Keratinocyte (primary cell): ENCODE data around the gene OR4A16. TPM values are rescaled to one million over a fixed set of nuclear protein-coding genes. Genes with fewer than 3 reads are reported as not detected.

ENCODE experiments used
- DNase-seq: peaks from one replicate; pipeline ENCODE4 v3.0.0-alpha.2; 2011; ENCODE audit warnings: low read depth, missing footprints, low spot score
- FAIRE-seq: peaks from 2 replicates; lab custom pipeline; 2011; peaks lifted over from hg19 to GRCh38; lab: Jason Lieb, UNC
- H2AFZ ChIP-seq: 2 replicates; pipeline ENCODE4 v1.6.0; 2012; ENCODE audit warnings: low read length, control low read depth, inconsistent platforms; ENCODE audit not compliant: control insufficient read depth
- H3K27ac ChIP-seq: 2 replicates; pipeline ENCODE4 v1.5.1; 2011; ENCODE audit warnings: low read length; ENCODE audit not compliant: control insufficient read depth, insufficient read depth
- H3K27me3 ChIP-seq: 3 replicates; pipeline ENCODE4 v1.6.0; 2011; ENCODE audit warnings: low read length; ENCODE audit not compliant: control insufficient read depth, insufficient read depth; ENCODE audit errors: extremely low read depth
- H3K36me3 ChIP-seq, 2 experiments: 2 replicates in 1 of 2; 3 replicates in 1 of 2; pipeline ENCODE4 v1.5.1; 2011; ENCODE audit warnings: low read length in 2 of 2, mild to moderate bottlenecking in 1 of 2; ENCODE audit not compliant: control insufficient read depth in 2 of 2, insufficient read depth in 2 of 2; ENCODE audit errors: extremely low read depth in 1 of 2
- H3K4me1 ChIP-seq: 3 replicates; pipeline ENCODE4 v1.5.1; 2011; ENCODE audit warnings: low read length; ENCODE audit not compliant: control insufficient read depth, insufficient read depth; ENCODE audit errors: extremely low read depth
- H3K4me2 ChIP-seq: 3 replicates; pipeline ENCODE4 v1.6.0; 2011; ENCODE audit warnings: low read depth, low read length; ENCODE audit not compliant: control insufficient read depth, insufficient read depth; ENCODE audit errors: extremely low read depth
- H3K4me3 ChIP-seq, 3 experiments: fragments of 200-600 bp in 1 of 3; sonication (generic) in 1 of 3; 2 replicates in 2 of 3; 3 replicates in 1 of 3; pipeline ENCODE4 v1.5.1; 2011 to 2016; ENCODE audit warnings: low read length in 3 of 3, mild to moderate bottlenecking in 3 of 3, control low read depth in 2 of 3, inconsistent platforms in 1 of 3, low read depth in 1 of 3, mixed read lengths in 1 of 3, mixed run types in 1 of 3, moderate library complexity in 1 of 3; ENCODE audit not compliant: control insufficient read depth in 2 of 3, insufficient read depth in 2 of 3; ENCODE audit errors: extremely low read depth in 1 of 3
- H3K79me2 ChIP-seq: 2 replicates; pipeline ENCODE4 v1.6.0; 2012; ENCODE audit warnings: low read length; ENCODE audit not compliant: control insufficient read depth, insufficient read depth
- H3K9ac ChIP-seq: 3 replicates; pipeline ENCODE4 v1.6.0; 2011; ENCODE audit warnings: low read length; ENCODE audit not compliant: control insufficient read depth, insufficient read depth; ENCODE audit errors: extremely low read depth
- H3K9me1 ChIP-seq: 3 replicates; pipeline ENCODE4 v1.6.0; 2011; ENCODE audit warnings: low read length; ENCODE audit not compliant: control insufficient read depth, insufficient read depth; ENCODE audit errors: extremely low read depth
- H3K9me3 ChIP-seq: 2 replicates; pipeline ENCODE4 v1.5.1; 2012; ENCODE audit warnings: low read depth, low read length; ENCODE audit not compliant: control insufficient read depth
- H4K20me1 ChIP-seq: 3 replicates; pipeline ENCODE4 v1.6.0; 2011; ENCODE audit warnings: low read length; ENCODE audit not compliant: control insufficient read depth, insufficient read depth; ENCODE audit errors: extremely low read depth
- EZH2 ChIP-seq: IDR thresholded peaks from one replicate; pipeline ENCODE4 v1.6.1; 2012; ENCODE audit warnings: inconsistent platforms, mild to moderate bottlenecking, low read length, moderate library complexity
- dilution Hi-C: fragments of 300-500 bp; cut with MboI; formaldehyde crosslinking; loops from one replicate; pipeline ENCODE4 v1.7.0; 2020; ENCODE audit warnings: low sequenced_read_pairs; ENCODE audit not compliant: extremely low pct_ligation_motif_present
- polyA plus RNA-seq, 5 experiments: library from polyadenylated mRNA; depleted of rRNA in 3 of 5; stranded (reverse) in 3 of 5; stranded (forward) in 1 of 5; unstranded in 1 of 5; fragments of >200 nt; gene quantifications; 1 replicate in 1 of 5; 2 replicates in 3 of 5; 3 replicates in 1 of 5; pipeline versions ENCODE4 v1.2.1 to v1.2.3, GENCODE V29; 2011 to 2012; ENCODE audit warnings: missing spikeins in 2 of 5, low read depth in 1 of 5, low replicate concordance in 1 of 5
- TF ChIP-seq, protein P1 (sequence below), 3 experiments: IDR thresholded peaks in 1 of 3; conservative IDR thresholded peaks in 1 of 3; optimal IDR thresholded peaks in 1 of 3; 2 replicates in 2 of 3; 3 replicates in 1 of 3; pipeline versions ENCODE3 to v1.5.1; 2011; ENCODE audit warnings: low read length in 3 of 3, mild to moderate bottlenecking in 3 of 3, moderate library complexity in 2 of 3, control low read depth in 1 of 3, inconsistent platforms in 1 of 3; ENCODE audit not compliant: insufficient read depth in 2 of 3; ENCODE audit errors: extremely low read depth in 1 of 3

OR4A16 gene
- polyA plus RNA-seq, 1 donor (not counting 4 experiments of a cell fraction or from before 2014, with no cell fraction given), result not detected

DNA sequence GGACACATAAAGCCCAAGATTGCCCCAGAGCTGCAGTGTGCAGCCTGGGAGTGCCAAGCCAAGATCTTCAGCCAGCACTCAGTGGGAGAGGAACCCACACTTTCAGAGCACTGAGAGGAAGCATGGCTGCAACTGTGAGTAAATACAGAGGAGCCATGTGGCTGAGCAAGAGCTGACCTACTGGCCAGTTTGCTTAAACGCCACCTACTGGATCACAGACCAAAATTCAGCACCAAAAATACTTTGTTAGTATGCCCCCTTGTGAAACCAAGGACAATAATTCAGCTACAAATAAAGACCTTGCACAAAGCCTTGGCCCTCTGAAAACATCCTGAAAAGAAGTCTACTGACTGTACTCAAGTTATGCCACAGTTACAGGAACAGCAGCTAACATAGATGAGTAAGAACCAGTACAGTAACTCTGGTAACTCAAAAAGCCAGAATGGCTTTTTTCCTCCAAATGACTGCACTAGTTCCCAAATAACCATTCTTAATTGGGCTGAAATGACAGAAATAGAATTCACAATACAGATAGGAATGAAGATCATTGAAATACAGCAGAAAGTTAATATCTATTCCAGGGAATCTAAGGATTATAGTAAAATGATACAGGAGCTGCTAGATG, 14.7 kb downstream of the OR4A16 start:
- H3K36me3 ChIP-seq, result no peaks in the 10 kb centered on the region
- no peaks in the 10 kb centered on the region for H3K4me1 ChIP-seq
- DNase-seq (no peak), FAIRE-seq (no peak)
- H3K9me1 ChIP-seq, result no peaks in the 10 kb centered on the region
- H3K4me3 ChIP-seq, result no peak overlapping the region
- no peak overlapping the region for H2AFZ ChIP-seq
- no peak for TF ChIP-seq EZH2
- TF ChIP-seq, protein P1, sequence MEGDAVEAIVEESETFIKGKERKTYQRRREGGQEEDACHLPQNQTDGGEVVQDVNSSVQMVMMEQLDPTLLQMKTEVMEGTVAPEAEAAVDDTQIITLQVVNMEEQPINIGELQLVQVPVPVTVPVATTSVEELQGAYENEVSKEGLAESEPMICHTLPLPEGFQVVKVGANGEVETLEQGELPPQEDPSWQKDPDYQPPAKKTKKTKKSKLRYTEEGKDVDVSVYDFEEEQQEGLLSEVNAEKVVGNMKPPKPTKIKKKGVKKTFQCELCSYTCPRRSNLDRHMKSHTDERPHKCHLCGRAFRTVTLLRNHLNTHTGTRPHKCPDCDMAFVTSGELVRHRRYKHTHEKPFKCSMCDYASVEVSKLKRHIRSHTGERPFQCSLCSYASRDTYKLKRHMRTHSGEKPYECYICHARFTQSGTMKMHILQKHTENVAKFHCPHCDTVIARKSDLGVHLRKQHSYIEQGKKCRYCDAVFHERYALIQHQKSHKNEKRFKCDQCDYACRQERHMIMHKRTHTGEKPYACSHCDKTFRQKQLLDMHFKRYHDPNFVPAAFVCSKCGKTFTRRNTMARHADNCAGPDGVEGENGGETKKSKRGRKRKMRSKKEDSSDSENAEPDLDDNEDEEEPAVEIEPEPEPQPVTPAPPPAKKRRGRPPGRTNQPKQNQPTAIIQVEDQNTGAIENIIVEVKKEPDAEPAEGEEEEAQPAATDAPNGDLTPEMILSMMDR (optimal IDR thresholded peaks at IDR 0.05 in 1 of 3, IDR thresholded peaks at IDR 0.05 in 1 of 3, conservative IDR thresholded peaks at IDR 0.05 in 1 of 3; ENCODE audit: extremely low read depth in 1 of 3, insufficient read depth in 2 of 3, low read length in 3 of 3), result peak in 1 of 3 experiments; percentile 15
- H3K9me3 ChIP-seq, result no peaks in the 10 kb centered on the region
- no peak overlapping the region for H3K9ac ChIP-seq
- no peaks in the 10 kb centered on the region for H4K20me1 ChIP-seq
- H3K4me2 ChIP-seq, result no peak overlapping the region
- H3K79me2 ChIP-seq, result no peaks in the 10 kb centered on the region
- no peak overlapping the region for H3K27ac ChIP-seq
- dilution Hi-C loops, result no loop called here
- H3K27me3 ChIP-seq, result no peaks in the 10 kb centered on the region

DNA sequence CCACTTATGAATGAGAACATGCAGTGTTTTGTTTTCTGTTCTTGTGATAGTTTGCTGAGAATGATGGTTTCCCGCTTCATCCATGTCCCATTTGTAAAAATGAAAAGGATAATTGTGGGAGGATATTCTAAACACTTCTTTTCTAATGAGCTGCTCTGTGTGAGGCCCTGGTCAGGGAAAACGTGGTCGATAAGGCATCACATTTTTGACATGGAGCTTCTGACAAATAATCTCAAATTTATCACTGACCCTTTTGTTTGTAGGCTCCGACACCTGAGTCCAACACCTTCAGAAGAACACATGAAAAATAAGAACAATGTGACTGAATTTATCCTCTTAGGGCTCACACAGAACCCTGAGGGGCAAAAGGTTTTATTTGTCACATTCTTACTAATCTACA, 24.7 kb downstream of the OR4A16 start, which contains the start of gene OR4A15:
Gene OR4A15 (plus strand): TSS at position 301 of the 400 bp plus-strand sequence. CDS start 0 bp downstream, at position 301.
- Histone ChIP-seq H3K4me2 (no peak within 1 kb of the TSS), H3K27ac (no peak within 1 kb of the TSS), H2AFZ (no peak within 1 kb of the TSS), H3K79me2 (no peaks in the 10 kb centered on the region), H3K9ac (no peak within 1 kb of the TSS), H3K9me3 (no peaks in the 10 kb centered on the region), H3K4me3 (no peak within 1 kb of the TSS), H3K36me3 (no peaks in the 10 kb centered on the region), H3K4me1 (no peaks in the 10 kb centered on the region), H4K20me1 (no peaks in the 10 kb centered on the region), H3K9me1 (no peaks in the 10 kb centered on the region), H3K27me3 (no peaks in the 10 kb centered on the region)
- DNase-seq (no peak), FAIRE-seq (no peak)
- TF ChIP-seq, protein P1 (optimal IDR thresholded peaks at IDR 0.05 in 1 of 3, IDR thresholded peaks at IDR 0.05 in 1 of 3, conservative IDR thresholded peaks at IDR 0.05 in 1 of 3; ENCODE audit: extremely low read depth in 1 of 3, insufficient read depth in 2 of 3, low read length in 3 of 3), result no peak
- no peak for TF ChIP-seq EZH2
- dilution Hi-C loops, result no loop called here

Other genes with a start within 250 kb of the OR4A16 start
- gene TRIM48, start 81.0 kb upstream of the OR4A16 start, polyA plus RNA-seq, result not detected in 3 replicates
- gene OR4A15, start 24.8 kb downstream of the OR4A16 start, polyA plus RNA-seq, result not detected in 3 replicates
- not detected in 3 replicates for gene OR4C15, start 211.3 kb downstream of the OR4A16 start, polyA plus RNA-seq
- not detected in 3 replicates for gene OR4C16, start 228.9 kb downstream of the OR4A16 start, polyA plus RNA-seq